Measurements from ENCODE around the gene SMIM44. TPM values are rescaled to one million over a fixed set of nuclear protein-coding genes. Genes with fewer than 3 reads are reported as not detected.

The SMIM44 gene
- polyA plus RNA-seq, 1 donor (not counting 4 experiments of a cell fraction or from before 2014, with no cell fraction given): not detected

GRCh38 chr19:3466635-3467034, 16.6 kb downstream of the SMIM44 start:
- H3K9ac ChIP-seq (ENCODE audit: control insufficient read depth, extremely low read depth, insufficient read depth, low read length): no peak overlapping the region
- no peak overlapping the region for H3K4me2 ChIP-seq (ENCODE audit: control insufficient read depth, extremely low read depth, insufficient read depth, low read depth, low read length)
- peaks cover 3% of the 10 kb centered on the region for H4K20me1 ChIP-seq (ENCODE audit: control insufficient read depth, extremely low read depth, insufficient read depth, low read length)
- DNase-seq (ENCODE audit: low read depth, low spot score) (no peak), FAIRE-seq (no peak)
- dilution Hi-C loops (cut with MboI; ENCODE audit: extremely low pct_ligation_motif_present, low sequenced_read_pairs): no loop called here
- TF ChIP-seq EZH2 (IDR thresholded peaks at IDR 0.05; ENCODE audit: low read length) (no peak), CTCF (optimal IDR thresholded peaks at IDR 0.05 in 1 of 3, IDR thresholded peaks at IDR 0.05 in 1 of 3, conservative IDR thresholded peaks at IDR 0.05 in 1 of 3; ENCODE audit: extremely low read depth in 1 of 3, insufficient read depth in 2 of 3, low read length in 3 of 3) (no peak)
- H3K27ac ChIP-seq (ENCODE audit: control insufficient read depth, insufficient read depth, low read length): no peak overlapping the region
- peaks cover 5% of the 10 kb centered on the region for H3K27me3 ChIP-seq (ENCODE audit: control insufficient read depth, extremely low read depth, insufficient read depth, low read length)
- no peak overlapping the region for H2AFZ ChIP-seq (ENCODE audit: control insufficient read depth, low read length)
- H3K79me2 ChIP-seq (ENCODE audit: control insufficient read depth, insufficient read depth, low read length): no peaks in the 10 kb centered on the region
- no peak overlapping the region for H3K4me3 ChIP-seq (ENCODE audit: control insufficient read depth in 2 of 3, extremely low read depth in 1 of 3, insufficient read depth in 2 of 3, low read depth in 1 of 3, low read length in 3 of 3)
- peaks cover 2% of the 10 kb centered on the region for H3K9me3 ChIP-seq (ENCODE audit: control insufficient read depth, low read depth, low read length)
- H3K4me1 ChIP-seq (ENCODE audit: control insufficient read depth, extremely low read depth, insufficient read depth, low read length): no peaks in the 10 kb centered on the region
- no peaks in the 10 kb centered on the region for H3K9me1 ChIP-seq (ENCODE audit: control insufficient read depth, extremely low read depth, insufficient read depth, low read length)
- H3K36me3 ChIP-seq (ENCODE audit: control insufficient read depth in 2 of 2, extremely low read depth in 1 of 2, insufficient read depth in 2 of 2, low read length in 2 of 2): peaks cover 0 to 2% of the 10 kb centered on the region in 2 experiments

GRCh38 chr19:3465552-3465951, 17.7 kb downstream of the SMIM44 start:
- no peak overlapping the region for H3K4me2 ChIP-seq (ENCODE audit: control insufficient read depth, extremely low read depth, insufficient read depth, low read depth, low read length)
- H3K79me2 ChIP-seq (ENCODE audit: control insufficient read depth, insufficient read depth, low read length): no peaks in the 10 kb centered on the region
- H2AFZ ChIP-seq (ENCODE audit: control insufficient read depth, low read length): no peak overlapping the region
- H3K27me3 ChIP-seq (ENCODE audit: control insufficient read depth, extremely low read depth, insufficient read depth, low read length): peaks cover 5% of the 10 kb centered on the region
- no peak overlapping the region for H3K9ac ChIP-seq (ENCODE audit: control insufficient read depth, extremely low read depth, insufficient read depth, low read length)
- H3K27ac ChIP-seq (ENCODE audit: control insufficient read depth, insufficient read depth, low read length): no peak overlapping the region
- DNase-seq (ENCODE audit: low read depth, low spot score) (no peak), FAIRE-seq (no peak)
- TF ChIP-seq EZH2 (IDR thresholded peaks at IDR 0.05; ENCODE audit: low read length): no peak
- no peak for TF ChIP-seq CTCF (optimal IDR thresholded peaks at IDR 0.05 in 1 of 3, IDR thresholded peaks at IDR 0.05 in 1 of 3, conservative IDR thresholded peaks at IDR 0.05 in 1 of 3; ENCODE audit: extremely low read depth in 1 of 3, insufficient read depth in 2 of 3, low read length in 3 of 3)
- peaks cover 0 to 2% of the 10 kb centered on the region in 2 experiments for H3K36me3 ChIP-seq (ENCODE audit: control insufficient read depth in 2 of 2, extremely low read depth in 1 of 2, insufficient read depth in 2 of 2, low read length in 2 of 2)
- peaks cover 3% of the 10 kb centered on the region for H4K20me1 ChIP-seq (ENCODE audit: control insufficient read depth, extremely low read depth, insufficient read depth, low read length)
- no peaks in the 10 kb centered on the region for H3K9me1 ChIP-seq (ENCODE audit: control insufficient read depth, extremely low read depth, insufficient read depth, low read length)
- H3K4me3 ChIP-seq (ENCODE audit: control insufficient read depth in 2 of 3, extremely low read depth in 1 of 3, insufficient read depth in 2 of 3, low read depth in 1 of 3, low read length in 3 of 3): no peak overlapping the region
- dilution Hi-C loops (cut with MboI; ENCODE audit: extremely low pct_ligation_motif_present, low sequenced_read_pairs): no loop called here
- no peaks in the 10 kb centered on the region for H3K4me1 ChIP-seq (ENCODE audit: control insufficient read depth, extremely low read depth, insufficient read depth, low read length)
- peaks cover 2% of the 10 kb centered on the region for H3K9me3 ChIP-seq (ENCODE audit: control insufficient read depth, low read depth, low read length)
